ENCODE results near the gene STARD3. TPM values are rescaled to one million over a fixed set of nuclear protein-coding genes. Genes with fewer than 3 reads are reported as not detected.

STARD3 gene
- total RNA-seq, 1 experiment from 2014 or later = 47.7 TPM

- no peaks in the 10 kb centered on the region for H3K9me2 ChIP-seq (ENCODE audit: insufficient read depth)
- no peaks in the 10 kb centered on the region for H3K36me3 ChIP-seq (ENCODE audit: low read depth)
- no peak overlapping the region for H3K27ac ChIP-seq
- DNase-seq = no peak
- no peaks in the 10 kb centered on the region for H3K4me1 ChIP-seq (replicated peaks; ENCODE audit: insufficient read depth)
- ChIA-PET CTCF (no interaction called here), POLR2A (ENCODE audit: unreplicated experiment) (no interaction called here)
- H3F3A ChIP-seq (ENCODE audit: insufficient read depth, low read depth) = no peaks in the 10 kb centered on the region
- peaks cover 73% of the 10 kb centered on the region for H3K27me3 ChIP-seq (ENCODE audit: insufficient read depth, low read depth)
- H4K20me1 ChIP-seq (ENCODE audit: insufficient read depth) = no peaks in the 10 kb centered on the region
- H3K4me3 ChIP-seq = no peak overlapping the region
- H3K9me3 ChIP-seq (ENCODE audit: insufficient read depth, low read depth) = no peaks in the 10 kb centered on the region
- TF ChIP-seq EZH2 (IDR thresholded peaks at IDR 0.05; ENCODE audit: low read depth) (no peak), CTCF (conservative IDR thresholded peaks at IDR 0.05) (no peak)
- no peaks in the 10 kb centered on the region for H3K79me2 ChIP-seq (ENCODE audit: low read depth)
- intact Hi-C loops (cut with micrococcal nuclease; ENCODE audit: unreplicated experiment) = no loop called here
- BruUV-seq (replicated peaks) = no TSS peak
- H2AFZ ChIP-seq = no peak overlapping the region
- no peak overlapping the region for H3K4me2 ChIP-seq
Measured at GRCh38 chr17:39605492-39606433, 31.2 kb upstream of the STARD3 start.

- no peaks in the 10 kb centered on the region for H4K20me1 ChIP-seq (ENCODE audit: insufficient read depth)
- H3K27me3 ChIP-seq (ENCODE audit: insufficient read depth, low read depth) = peaks cover 65% of the 10 kb centered on the region
Measured at GRCh38 chr17:39606434-39607056, 30.4 kb upstream of the STARD3 start.

More at GRCh38 chr17:39606434-39607056, 30.4 kb upstream of the STARD3 start:
- intact Hi-C loops (cut with micrococcal nuclease; ENCODE audit: unreplicated experiment) = no loop called here
- POLR2A ChIA-PET (ENCODE audit: unreplicated experiment) = no interaction called here
- no peaks in the 10 kb centered on the region for H3K9me3 ChIP-seq (ENCODE audit: insufficient read depth, low read depth)
- no peak overlapping the region for H3K4me2 ChIP-seq
- DNase-seq = no peak
- CTCF ChIA-PET = no interaction called here
- H3K27ac ChIP-seq = no peak overlapping the region
- H3K36me3 ChIP-seq (ENCODE audit: low read depth) = no peaks in the 10 kb centered on the region
- H3K4me1 ChIP-seq (replicated peaks; ENCODE audit: insufficient read depth) = no peaks in the 10 kb centered on the region
- H3K79me2 ChIP-seq (ENCODE audit: low read depth) = no peaks in the 10 kb centered on the region
- no peak overlapping the region for H3K4me3 ChIP-seq
- no peaks in the 10 kb centered on the region for H3K9me2 ChIP-seq (ENCODE audit: insufficient read depth)
- TF ChIP-seq EZH2 (IDR thresholded peaks at IDR 0.05; ENCODE audit: low read depth) (no peak), CTCF (conservative IDR thresholded peaks at IDR 0.05) (no peak)
- no TSS peak for BruUV-seq (replicated peaks)
- H3F3A ChIP-seq (ENCODE audit: insufficient read depth, low read depth) = no peaks in the 10 kb centered on the region
- no peak overlapping the region for H2AFZ ChIP-seq

Data from PC-9 (cell line).